DND-41 (cell line): ENCODE results near the gene PHF14.

Source experiments
- ATAC-seq: fragments of 200-7000 bp; cut with Tn5 transposase; 3 replicates; pipeline ENCODE4 v1.9.1; 2021; ENCODE audit warnings: low read depth; ENCODE audit not compliant: insufficient read depth
- DNase-seq: peaks from one replicate; pipeline ENCODE4 v3.0.0-alpha.2; 2020
- H2AFZ ChIP-seq: 2 replicates; pipeline ENCODE4 v1.6.0; 2012; ENCODE audit warnings: low read depth, low read length
- H3K27ac ChIP-seq: 2 replicates; pipeline ENCODE4 v1.5.1; 2012; ENCODE audit warnings: low read length, inconsistent platforms
- H3K27me3 ChIP-seq: fragments of 200-600 bp; sonication (generic); 2 replicates; pipeline ENCODE4 v1.6.0; 2012; ENCODE audit warnings: low read length, mild to moderate bottlenecking, inconsistent platforms; ENCODE audit not compliant: insufficient read depth, poor library complexity
- H3K36me3 ChIP-seq: 2 replicates; pipeline ENCODE4 v1.5.1; 2012; ENCODE audit warnings: low read length, inconsistent platforms; ENCODE audit not compliant: insufficient read depth
- H3K4me1 ChIP-seq: 2 replicates; pipeline ENCODE4 v1.5.1; 2012; ENCODE audit warnings: mild to moderate bottlenecking, low read length; ENCODE audit not compliant: insufficient read depth
- H3K4me2 ChIP-seq: 2 replicates; pipeline ENCODE4 v1.6.0; 2012; ENCODE audit warnings: mild to moderate bottlenecking, moderate library complexity, low read length, inconsistent platforms; ENCODE audit not compliant: insufficient read depth
- H3K4me3 ChIP-seq, 2 experiments: fragments of 200-600 bp in 1 of 2; shearing (Covaris generic) in 1 of 2; 2 replicates each; pipeline ENCODE4 v1.5.1; 2012 to 2016; ENCODE audit warnings: inconsistent platforms in 2 of 2, low read length in 2 of 2, mild to moderate bottlenecking in 2 of 2, low read depth in 1 of 2, moderate library complexity in 1 of 2
- H3K79me2 ChIP-seq: 2 replicates; pipeline ENCODE4 v1.6.0; 2012; ENCODE audit warnings: low read length, inconsistent platforms; ENCODE audit not compliant: insufficient read depth
- H3K9ac ChIP-seq: 2 replicates; pipeline ENCODE4 v1.6.0; 2012; ENCODE audit warnings: low read depth, mild to moderate bottlenecking, inconsistent platforms, low read length, moderate library complexity
- H3K9me3 ChIP-seq: 2 replicates; pipeline ENCODE4 v1.5.1; 2012; ENCODE audit warnings: low read length, moderate library complexity, mild to moderate bottlenecking, inconsistent platforms; ENCODE audit not compliant: insufficient read depth, severe bottlenecking
- H4K20me1 ChIP-seq: 2 replicates; pipeline ENCODE4 v1.6.0; 2012; ENCODE audit warnings: low read length; ENCODE audit not compliant: insufficient read depth
- EZH2 ChIP-seq: IDR thresholded peaks from 3 replicates; pipeline ENCODE4 v1.6.1; 2012; ENCODE audit warnings: borderline replicate concordance, low read depth, mild to moderate bottlenecking, moderate library complexity, low read length, inconsistent platforms; ENCODE audit not compliant: severe bottlenecking
- TF ChIP-seq, protein P1 (sequence below): IDR thresholded peaks from 2 replicates; pipeline ENCODE4 v1.5.1; 2012; ENCODE audit warnings: borderline replicate concordance, low read length, moderate library complexity, mild to moderate bottlenecking; ENCODE audit not compliant: poor library complexity, severe bottlenecking; ENCODE audit errors: extremely low read depth

Gene PHF14

DNA sequence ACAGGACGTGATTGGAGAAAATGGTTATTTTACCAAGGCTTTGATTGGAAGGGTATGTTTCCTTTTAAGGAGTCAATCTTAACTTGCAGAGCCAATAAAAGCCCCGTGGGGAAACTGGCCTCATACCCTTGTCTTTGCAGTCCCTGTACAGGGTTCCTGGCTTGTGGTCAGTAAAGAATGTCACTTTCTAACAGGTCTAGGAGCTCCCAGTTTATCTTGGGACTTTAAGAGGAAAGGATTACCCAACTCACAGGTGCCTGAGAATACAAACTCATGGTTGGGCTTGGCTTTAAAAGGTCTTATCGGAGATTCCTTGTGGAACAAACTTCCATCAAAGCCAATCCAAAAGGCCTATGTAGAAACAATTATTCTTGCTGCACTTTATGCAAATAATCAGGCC is 221.8 kb downstream of the PHF14 start:
- no peaks in the 10 kb centered on the region for H3K27me3 ChIP-seq
- H3K27ac ChIP-seq, result no peak overlapping the region
- TF ChIP-seq EZH2, result no peak
- TF ChIP-seq, protein P1, sequence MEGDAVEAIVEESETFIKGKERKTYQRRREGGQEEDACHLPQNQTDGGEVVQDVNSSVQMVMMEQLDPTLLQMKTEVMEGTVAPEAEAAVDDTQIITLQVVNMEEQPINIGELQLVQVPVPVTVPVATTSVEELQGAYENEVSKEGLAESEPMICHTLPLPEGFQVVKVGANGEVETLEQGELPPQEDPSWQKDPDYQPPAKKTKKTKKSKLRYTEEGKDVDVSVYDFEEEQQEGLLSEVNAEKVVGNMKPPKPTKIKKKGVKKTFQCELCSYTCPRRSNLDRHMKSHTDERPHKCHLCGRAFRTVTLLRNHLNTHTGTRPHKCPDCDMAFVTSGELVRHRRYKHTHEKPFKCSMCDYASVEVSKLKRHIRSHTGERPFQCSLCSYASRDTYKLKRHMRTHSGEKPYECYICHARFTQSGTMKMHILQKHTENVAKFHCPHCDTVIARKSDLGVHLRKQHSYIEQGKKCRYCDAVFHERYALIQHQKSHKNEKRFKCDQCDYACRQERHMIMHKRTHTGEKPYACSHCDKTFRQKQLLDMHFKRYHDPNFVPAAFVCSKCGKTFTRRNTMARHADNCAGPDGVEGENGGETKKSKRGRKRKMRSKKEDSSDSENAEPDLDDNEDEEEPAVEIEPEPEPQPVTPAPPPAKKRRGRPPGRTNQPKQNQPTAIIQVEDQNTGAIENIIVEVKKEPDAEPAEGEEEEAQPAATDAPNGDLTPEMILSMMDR, result no peak
- no peak overlapping the region for H3K9ac ChIP-seq
- no peaks in the 10 kb centered on the region for H4K20me1 ChIP-seq
- H3K4me1 ChIP-seq, result no peaks in the 10 kb centered on the region
- no peak overlapping the region for H3K4me2 ChIP-seq
- no peak for DNase-seq
- ATAC-seq, result no peak
- no peak overlapping the region for H3K4me3 ChIP-seq
- H3K9me3 ChIP-seq, result no peaks in the 10 kb centered on the region
- no peak overlapping the region for H2AFZ ChIP-seq
- no peaks in the 10 kb centered on the region for H3K36me3 ChIP-seq
- H3K79me2 ChIP-seq, result no peaks in the 10 kb centered on the region

DNA sequence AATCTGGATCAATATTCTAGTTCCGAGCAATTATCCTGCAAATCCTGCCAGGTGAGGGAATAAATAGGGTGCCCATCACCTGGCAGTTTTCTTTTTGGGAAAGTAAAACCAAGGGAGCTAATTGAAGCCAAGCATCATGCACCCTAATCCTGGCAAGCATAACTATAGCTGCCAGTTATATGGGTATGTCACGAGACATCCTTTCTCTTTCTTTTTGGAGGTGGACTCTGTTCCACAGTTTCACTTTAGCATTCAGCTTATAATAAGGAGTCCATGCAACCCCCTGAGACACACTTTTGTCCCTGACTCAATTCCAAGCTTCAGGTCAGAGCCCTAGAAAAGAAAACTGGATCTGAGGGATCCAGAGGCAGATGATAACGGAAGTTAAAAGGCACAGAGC is 222.5 kb downstream of the PHF14 start:
- H3K9ac ChIP-seq, result no peak overlapping the region
- DNase-seq, result no peak
- H2AFZ ChIP-seq, result no peak overlapping the region
- no peak overlapping the region for H3K4me2 ChIP-seq
- no peaks in the 10 kb centered on the region for H4K20me1 ChIP-seq
- peak; percentile 31; the same call in 1 of the 3 replicates for ATAC-seq
- H3K4me1 ChIP-seq, result no peaks in the 10 kb centered on the region
- TF ChIP-seq, protein P1, result no peak
- no peaks in the 10 kb centered on the region for H3K9me3 ChIP-seq
- no peaks in the 10 kb centered on the region for H3K79me2 ChIP-seq
- no peak overlapping the region for H3K27ac ChIP-seq
- H3K27me3 ChIP-seq, result no peaks in the 10 kb centered on the region
- H3K4me3 ChIP-seq, result no peak overlapping the region
- no peaks in the 10 kb centered on the region for H3K36me3 ChIP-seq

DNA sequence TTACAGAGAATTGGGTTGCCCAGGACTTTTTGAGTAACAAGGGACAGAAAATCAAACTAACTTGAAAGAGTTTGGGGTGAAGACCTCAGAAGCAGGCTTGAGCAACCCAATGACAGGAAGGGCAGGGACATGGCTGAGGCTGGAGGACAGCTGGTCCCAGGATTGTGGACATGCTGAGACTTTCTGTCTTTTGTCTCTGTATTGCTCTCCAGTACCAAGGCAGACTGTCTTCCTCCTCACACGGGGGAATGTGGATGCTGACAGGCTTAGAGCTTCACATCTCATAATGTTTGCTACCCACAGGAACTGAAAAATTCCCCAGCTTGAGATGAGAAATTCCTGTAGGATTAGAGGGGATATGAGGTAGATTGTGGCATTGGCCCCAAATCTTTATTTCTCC is 229.6 kb downstream of the PHF14 start:
- Histone ChIP-seq H4K20me1 (no peaks in the 10 kb centered on the region), H3K4me1 (no peaks in the 10 kb centered on the region), H3K4me3 (no peak overlapping the region), H3K79me2 (no peaks in the 10 kb centered on the region), H3K9me3 (no peaks in the 10 kb centered on the region), H3K27me3 (no peaks in the 10 kb centered on the region), H2AFZ (no peak overlapping the region), H3K27ac (no peak overlapping the region), H3K9ac (no peak overlapping the region), H3K4me2 (no peak overlapping the region), H3K36me3 (no peaks in the 10 kb centered on the region)
- no peak for TF ChIP-seq EZH2
- TF ChIP-seq, protein P1, result no peak
- DNase-seq (no peak), ATAC-seq (no peak)

DNA sequence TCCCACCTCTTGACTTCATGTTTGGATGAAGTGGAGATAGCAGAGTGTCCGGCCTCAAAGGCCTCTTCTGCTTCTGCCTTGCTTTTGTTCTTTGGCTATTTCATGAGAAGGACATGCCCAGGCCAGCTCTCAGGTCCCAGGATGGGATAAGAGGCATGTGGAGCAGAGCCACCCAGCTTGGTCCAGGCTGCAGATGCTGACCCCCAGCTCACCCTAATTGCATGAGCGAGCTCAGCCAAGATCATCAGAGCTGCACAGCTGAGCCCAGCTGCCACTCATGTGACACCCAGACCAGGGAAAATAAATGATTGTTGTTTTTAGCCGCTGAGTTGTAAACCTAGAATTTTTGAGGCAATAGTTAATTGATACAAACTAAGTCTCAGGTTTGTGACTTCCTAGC is 230.0 kb downstream of the PHF14 start:
- DNase-seq (no peak), ATAC-seq (no peak)
- TF ChIP-seq, protein P1, result no peak
- no peak for TF ChIP-seq EZH2
- no peaks in the 10 kb centered on the region for H3K9me3 ChIP-seq
- H3K4me1 ChIP-seq, result no peaks in the 10 kb centered on the region
- H3K9ac ChIP-seq, result no peak overlapping the region
- no peak overlapping the region for H2AFZ ChIP-seq
- H3K36me3 ChIP-seq, result no peaks in the 10 kb centered on the region
- no peak overlapping the region for H3K27ac ChIP-seq
- H3K4me3 ChIP-seq, result no peak overlapping the region
- no peaks in the 10 kb centered on the region for H3K27me3 ChIP-seq
- no peaks in the 10 kb centered on the region for H4K20me1 ChIP-seq
- no peak overlapping the region for H3K4me2 ChIP-seq
- no peaks in the 10 kb centered on the region for H3K79me2 ChIP-seq
